Ovary (tissue), 3 donors: Measurements from ENCODE around the gene KCNA2.

Source experiments
- CTCF ChIP-seq, 3 donors: fragments of 450-650 bp in 2 of 3; fragments of 200-600 bp in 1 of 3; IDR thresholded peaks; one replicate each; pipeline versions ENCODE4 v1.5.1 to v1.8.0; 2016 to 2022; ENCODE audit warnings: antibody characterized with exemption in 3 of 3, mild to moderate bottlenecking in 1 of 3
- POLR2A ChIP-seq: fragments of 450-650 bp; IDR thresholded peaks from one replicate; pipeline ENCODE4 v1.6.1; 2017; ENCODE audit warnings: antibody characterized with exemption, mild to moderate bottlenecking, moderate library complexity
- donor health status: DM: no; HTN: no; CAD: no.

DNA sequence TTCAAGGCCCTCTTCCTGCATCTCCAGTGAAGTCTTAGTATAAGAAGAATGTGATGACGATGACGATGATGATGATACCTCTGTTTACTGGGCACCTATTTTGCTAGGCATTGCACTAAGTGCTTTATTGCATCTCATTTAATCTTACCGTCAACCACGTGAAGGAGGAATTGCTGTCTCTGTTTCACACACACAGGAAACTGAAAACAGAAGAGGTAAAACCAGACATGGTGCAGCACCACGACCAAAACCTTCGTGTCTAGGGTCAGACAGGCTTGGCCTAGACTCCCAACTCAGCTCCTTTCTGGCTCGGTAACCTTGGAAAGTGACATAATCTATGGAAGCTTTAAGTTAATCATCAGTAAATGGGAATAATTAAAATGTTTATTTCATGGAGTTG lies 20.7 kb upstream of the KCNA2 start:
- TF ChIP-seq CTCF (IDR thresholded peaks at IDR 0.05) = no peak
- TF ChIP-seq POLR2A = no peak
